ENCODE data around the gene DNASE2B. TPM values are rescaled to one million over a fixed set of nuclear protein-coding genes. Genes with fewer than 3 reads are reported as not detected.

The DNASE2B gene
- total RNA-seq, 4 donors from 2014 or later = 0.29 to 3.2 TPM; not detected in 2

DNA sequence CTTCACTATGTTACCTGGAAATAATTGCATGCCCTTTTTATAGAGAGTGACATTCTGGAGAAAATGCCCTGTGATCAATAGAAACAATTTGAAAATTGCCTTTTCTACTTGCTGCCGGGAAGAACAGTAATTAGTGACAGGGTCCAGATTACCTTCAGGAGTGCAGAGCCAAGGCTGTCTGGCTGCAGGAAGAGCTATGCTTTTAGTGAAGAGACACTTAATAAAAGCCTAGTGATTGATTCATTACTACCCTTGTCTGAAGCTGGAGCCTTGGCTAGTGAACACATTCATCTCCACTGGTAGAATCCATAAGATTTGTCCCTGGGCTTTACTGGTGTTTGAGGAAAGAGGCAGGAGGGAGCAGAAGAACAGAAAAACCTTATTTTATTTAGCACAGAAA, 12.9 kb upstream of the DNASE2B start:
- intact Hi-C loops (cut with DNase I; ENCODE audit: low total_unique reads) = no loop called here
- H3K4me3 ChIP-seq (ENCODE audit: low read depth, poor library complexity, severe bottlenecking) = no peak overlapping the region
- TF ChIP-seq, protein P1, sequence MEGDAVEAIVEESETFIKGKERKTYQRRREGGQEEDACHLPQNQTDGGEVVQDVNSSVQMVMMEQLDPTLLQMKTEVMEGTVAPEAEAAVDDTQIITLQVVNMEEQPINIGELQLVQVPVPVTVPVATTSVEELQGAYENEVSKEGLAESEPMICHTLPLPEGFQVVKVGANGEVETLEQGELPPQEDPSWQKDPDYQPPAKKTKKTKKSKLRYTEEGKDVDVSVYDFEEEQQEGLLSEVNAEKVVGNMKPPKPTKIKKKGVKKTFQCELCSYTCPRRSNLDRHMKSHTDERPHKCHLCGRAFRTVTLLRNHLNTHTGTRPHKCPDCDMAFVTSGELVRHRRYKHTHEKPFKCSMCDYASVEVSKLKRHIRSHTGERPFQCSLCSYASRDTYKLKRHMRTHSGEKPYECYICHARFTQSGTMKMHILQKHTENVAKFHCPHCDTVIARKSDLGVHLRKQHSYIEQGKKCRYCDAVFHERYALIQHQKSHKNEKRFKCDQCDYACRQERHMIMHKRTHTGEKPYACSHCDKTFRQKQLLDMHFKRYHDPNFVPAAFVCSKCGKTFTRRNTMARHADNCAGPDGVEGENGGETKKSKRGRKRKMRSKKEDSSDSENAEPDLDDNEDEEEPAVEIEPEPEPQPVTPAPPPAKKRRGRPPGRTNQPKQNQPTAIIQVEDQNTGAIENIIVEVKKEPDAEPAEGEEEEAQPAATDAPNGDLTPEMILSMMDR (IDR thresholded peaks at IDR 0.05) = no peak
- no peak for TF ChIP-seq POLR2A (IDR thresholded peaks at IDR 0.05)
- no peak for DNase-seq (ENCODE audit: low spot score in 2 of 2)
- 79 to 92% methylated on average over 1 of the region's 1 CpG for WGBS, 2 donors

DNA sequence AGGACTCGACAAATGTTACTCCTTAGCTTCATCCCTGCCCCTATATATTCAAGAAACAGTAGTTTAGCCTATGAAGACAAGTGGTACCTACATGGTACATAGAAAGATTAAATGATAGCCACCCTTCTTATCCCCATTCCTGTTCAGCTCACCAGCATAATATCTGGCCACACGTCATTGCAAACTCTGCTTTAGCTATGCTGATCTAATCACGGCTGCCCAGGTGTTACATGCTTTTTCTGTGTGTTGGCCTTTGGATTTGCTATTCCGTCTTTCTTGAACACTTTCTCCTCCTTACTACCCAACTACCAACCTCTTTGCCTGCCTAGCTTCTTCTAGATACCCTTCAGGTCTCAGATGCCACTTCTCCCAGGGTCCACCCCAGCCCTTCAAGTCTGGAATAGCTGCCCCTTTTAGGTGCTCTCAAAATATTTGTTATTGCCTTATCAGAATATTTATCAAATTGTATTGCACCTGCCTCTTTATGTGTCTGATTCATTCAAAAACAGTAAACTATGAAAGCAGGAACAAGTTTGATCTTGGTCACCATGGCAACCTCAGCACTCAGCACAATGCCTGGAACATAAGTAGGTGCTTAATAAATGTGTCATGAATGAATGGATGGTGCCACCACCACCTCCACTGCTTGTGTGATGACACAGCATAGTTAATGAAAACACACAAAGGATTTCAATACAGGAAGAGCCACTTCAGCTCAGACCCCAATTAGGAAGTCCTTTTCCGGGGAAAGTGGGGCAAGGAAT, 11.4 kb upstream of the DNASE2B start:
- H3K4me3 ChIP-seq (ENCODE audit: low read depth, poor library complexity, severe bottlenecking) = no peak overlapping the region
- no peak for DNase-seq (ENCODE audit: low spot score in 2 of 2)
- intact Hi-C loops (cut with DNase I; ENCODE audit: low total_unique reads) = no loop called here
- WGBS, 2 donors = 90 to 92% methylated on average over 5 of the region's 5 CpGs
- TF ChIP-seq, protein P1 (IDR thresholded peaks at IDR 0.05) = no peak
- no peak for TF ChIP-seq POLR2A (IDR thresholded peaks at IDR 0.05)

DNA sequence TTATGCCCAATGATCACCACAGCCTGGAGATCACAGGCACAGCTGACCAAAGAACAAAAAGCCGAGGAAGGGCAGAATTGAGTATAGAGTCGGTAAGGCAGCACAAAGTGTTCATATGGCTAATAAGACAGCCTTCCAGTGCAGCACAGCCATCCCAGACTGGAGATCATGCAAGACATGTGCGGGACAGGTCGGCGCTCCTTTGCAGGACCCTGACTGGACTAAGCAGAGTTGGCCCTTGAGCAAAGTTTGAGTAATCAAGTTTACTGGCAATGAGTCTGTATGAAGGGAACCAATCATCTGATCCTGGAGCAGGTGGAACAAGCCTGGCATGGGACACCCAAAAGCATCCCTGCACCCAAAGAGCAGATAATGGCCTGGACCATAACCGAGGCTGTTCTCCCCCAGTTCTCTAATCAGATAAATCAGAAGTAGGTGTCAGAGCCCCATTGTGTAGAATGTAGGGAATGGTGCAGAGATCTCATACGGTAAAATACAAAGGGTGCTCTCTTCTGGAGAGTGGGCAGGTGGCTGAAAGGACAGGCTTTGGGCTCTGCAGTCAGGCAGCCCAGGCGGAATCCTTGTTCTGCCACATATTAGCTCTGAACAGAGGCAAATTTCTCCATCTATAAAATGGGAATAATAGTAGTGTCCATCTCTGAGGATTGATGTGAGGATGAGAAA, 10.7 kb upstream of the DNASE2B start:
- 72 to 73% methylated on average over 8 of the region's 8 CpGs for WGBS, 2 donors
- DNase-seq (ENCODE audit: low spot score in 2 of 2) = no peak
- no peak overlapping the region for H3K4me3 ChIP-seq (ENCODE audit: low read depth, poor library complexity, severe bottlenecking)
- no peak for TF ChIP-seq POLR2A (IDR thresholded peaks at IDR 0.05)
- TF ChIP-seq, protein P1 (IDR thresholded peaks at IDR 0.05) = no peak
- intact Hi-C loops (cut with DNase I; ENCODE audit: low total_unique reads) = no loop called here

DNA sequence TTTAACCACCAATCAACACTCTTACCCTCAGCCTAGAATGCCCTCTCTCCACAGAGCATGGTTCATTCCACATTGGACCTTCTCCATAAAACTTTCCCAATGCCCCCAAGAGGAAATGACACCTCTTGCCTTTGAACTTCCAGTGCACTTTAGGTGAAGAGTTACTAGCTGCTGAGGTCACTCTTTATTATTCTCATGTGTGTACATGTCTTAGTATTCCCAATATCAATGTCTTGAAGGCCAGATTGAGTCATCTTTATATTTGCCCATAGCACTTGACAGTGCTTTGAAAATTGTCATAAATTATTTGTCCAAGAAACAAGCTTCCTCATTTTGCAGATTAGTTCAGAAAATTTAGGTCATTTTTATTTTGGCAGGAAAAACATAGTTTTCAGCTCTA, 8.1 kb upstream of the DNASE2B start:
- intact Hi-C loops (cut with DNase I; ENCODE audit: low total_unique reads) = no loop called here
- no peak for TF ChIP-seq POLR2A (IDR thresholded peaks at IDR 0.05)
- TF ChIP-seq, protein P1 (IDR thresholded peaks at IDR 0.05) = no peak
- H3K4me3 ChIP-seq (ENCODE audit: low read depth, poor library complexity, severe bottlenecking) = no peak overlapping the region
- DNase-seq (ENCODE audit: low spot score in 2 of 2) = no peak

DNA sequence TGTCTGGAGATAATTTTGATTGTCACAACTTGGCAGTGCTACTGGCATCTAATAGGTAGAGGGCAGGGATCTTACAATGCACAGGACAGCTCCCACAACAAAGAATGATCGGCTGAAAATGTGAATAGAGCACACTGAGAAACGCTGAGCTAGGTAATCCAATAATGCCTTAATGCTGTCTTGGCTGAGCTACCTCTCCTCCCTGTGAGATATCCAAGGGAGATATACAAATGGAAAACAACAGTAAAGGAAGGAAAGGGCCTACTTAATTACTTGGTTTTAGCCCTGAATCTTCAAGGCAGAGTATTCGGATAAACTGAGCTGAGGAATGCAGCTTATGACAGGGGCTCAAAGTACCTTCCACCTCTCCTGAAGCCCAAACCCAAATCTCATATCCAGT, 2.9 kb downstream of the DNASE2B start:
- H3K4me3 ChIP-seq (ENCODE audit: low read depth, poor library complexity, severe bottlenecking) = no peak overlapping the region
- no peak for DNase-seq (ENCODE audit: low spot score in 2 of 2)
- 39 to 71% methylated on average over 3 of the region's 3 CpGs for WGBS, 2 donors
- TF ChIP-seq POLR2A (IDR thresholded peaks at IDR 0.05) = no peak
- TF ChIP-seq, protein P1 (IDR thresholded peaks at IDR 0.05) = no peak
- intact Hi-C loops (cut with DNase I; ENCODE audit: low total_unique reads) = no loop called here

All from lower leg skin (tissue), 4 donors.